Liver (tissue), 3 donors: Measurements from ENCODE around the gene ZNF783.

Source experiments
- EGR1 ChIP-seq, 2 donors: IDR thresholded peaks; 2 replicates each; pipeline ENCODE4 v1.6.1; 2016 to 2018; ENCODE audit warnings: antibody characterized with exemption in 2 of 2, low read depth in 2 of 2
- FOXA2 ChIP-seq: IDR thresholded peaks from 2 replicates; pipeline ENCODE4 v1.6.1; 2016; ENCODE audit warnings: antibody characterized with exemption
- GABPA ChIP-seq, 2 donors: IDR thresholded peaks in 1 of 2; conservative IDR thresholded peaks in 1 of 2; 2 replicates each; pipeline ENCODE4 v1.6.1; 2016; ENCODE audit warnings: antibody characterized with exemption in 2 of 2, mild to moderate bottlenecking in 1 of 2, moderate library complexity in 1 of 2
- HNF4A ChIP-seq, 2 donors: conservative IDR thresholded peaks; 2 replicates each; pipeline ENCODE4 v1.6.1; 2016; ENCODE audit warnings: antibody characterized with exemption in 2 of 2, mild to moderate bottlenecking in 2 of 2
- JUND ChIP-seq, 2 donors: IDR thresholded peaks; 2 replicates each; pipeline ENCODE4 v1.6.1; 2016; ENCODE audit warnings: antibody characterized with exemption in 2 of 2
- RAD21 ChIP-seq, 2 donors: IDR thresholded peaks; 2 replicates each; pipeline ENCODE4 v1.6.1; 2016; ENCODE audit warnings: antibody characterized with exemption in 2 of 2, mild to moderate bottlenecking in 2 of 2
- SP1 ChIP-seq: IDR thresholded peaks from 2 replicates; pipeline ENCODE4 v1.6.1; 2018; ENCODE audit warnings: antibody characterized with exemption, mild to moderate bottlenecking
- TAF1 ChIP-seq: conservative IDR thresholded peaks from 2 replicates; pipeline ENCODE4 v1.6.1; 2016; ENCODE audit warnings: antibody characterized with exemption, mild to moderate bottlenecking
- YY1 ChIP-seq: IDR thresholded peaks from 2 replicates; pipeline ENCODE4 v1.6.1; 2016; ENCODE audit warnings: antibody characterized with exemption, mild to moderate bottlenecking
- TF ChIP-seq, protein P1 (sequence below): fragments of 150-350 bp; IDR thresholded peaks from 2 replicates; pipeline ENCODE4 v1.5.1; 2017; ENCODE audit warnings: improper control_type of control experiment, low read depth, low read length; ENCODE audit not compliant: missing input control
- TF ChIP-seq, protein P2 (sequence below): IDR thresholded peaks from 2 replicates; pipeline ENCODE4 v1.6.1; 2016; ENCODE audit warnings: antibody characterized with exemption, mild to moderate bottlenecking
- TF ChIP-seq, protein P3 (sequence below): IDR thresholded peaks from 2 replicates; pipeline ENCODE4 v1.6.1; 2016; ENCODE audit warnings: antibody characterized with exemption
- TF ChIP-seq, protein P4 (sequence below): IDR thresholded peaks from 2 replicates; pipeline ENCODE4 v1.6.1; 2016; ENCODE audit warnings: antibody characterized with exemption
- TF ChIP-seq, protein P5 (sequence below): IDR thresholded peaks from 2 replicates; pipeline ENCODE4 v1.6.1; 2016; ENCODE audit warnings: antibody characterized with exemption
- donor health status: healthy.
- donor health status: healthy.

DNA sequence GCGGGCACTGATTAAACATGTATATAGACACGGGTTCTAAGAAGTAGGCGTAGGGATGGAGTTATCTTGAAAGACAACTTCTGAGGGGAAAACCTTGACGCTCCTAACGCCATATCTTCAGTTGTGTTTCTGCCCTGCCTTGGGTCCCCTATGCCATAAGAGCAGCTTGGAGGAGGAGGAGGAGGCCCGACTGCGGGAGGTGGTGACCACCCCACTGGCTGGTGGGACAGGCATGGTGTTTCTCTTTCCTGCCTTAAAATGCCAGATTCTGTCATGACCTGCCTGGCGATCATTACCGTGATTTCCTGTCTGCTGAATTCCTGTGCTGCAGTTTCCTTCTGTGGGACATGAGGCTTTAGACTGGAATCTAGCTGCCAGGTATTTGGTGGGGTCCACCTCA is 15.9 kb downstream of the ZNF783 start:
- TF ChIP-seq, protein P1, sequence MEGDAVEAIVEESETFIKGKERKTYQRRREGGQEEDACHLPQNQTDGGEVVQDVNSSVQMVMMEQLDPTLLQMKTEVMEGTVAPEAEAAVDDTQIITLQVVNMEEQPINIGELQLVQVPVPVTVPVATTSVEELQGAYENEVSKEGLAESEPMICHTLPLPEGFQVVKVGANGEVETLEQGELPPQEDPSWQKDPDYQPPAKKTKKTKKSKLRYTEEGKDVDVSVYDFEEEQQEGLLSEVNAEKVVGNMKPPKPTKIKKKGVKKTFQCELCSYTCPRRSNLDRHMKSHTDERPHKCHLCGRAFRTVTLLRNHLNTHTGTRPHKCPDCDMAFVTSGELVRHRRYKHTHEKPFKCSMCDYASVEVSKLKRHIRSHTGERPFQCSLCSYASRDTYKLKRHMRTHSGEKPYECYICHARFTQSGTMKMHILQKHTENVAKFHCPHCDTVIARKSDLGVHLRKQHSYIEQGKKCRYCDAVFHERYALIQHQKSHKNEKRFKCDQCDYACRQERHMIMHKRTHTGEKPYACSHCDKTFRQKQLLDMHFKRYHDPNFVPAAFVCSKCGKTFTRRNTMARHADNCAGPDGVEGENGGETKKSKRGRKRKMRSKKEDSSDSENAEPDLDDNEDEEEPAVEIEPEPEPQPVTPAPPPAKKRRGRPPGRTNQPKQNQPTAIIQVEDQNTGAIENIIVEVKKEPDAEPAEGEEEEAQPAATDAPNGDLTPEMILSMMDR, result no peak
- TF ChIP-seq EGR1 (IDR thresholded peaks at IDR 0.05; ENCODE audit: low read depth in 2 of 2), result no peak
- no peak for TF ChIP-seq TAF1
- no peak for TF ChIP-seq YY1
- TF ChIP-seq HNF4A (conservative IDR thresholded peaks at IDR 0.05), result no peak
- TF ChIP-seq, protein P2, sequence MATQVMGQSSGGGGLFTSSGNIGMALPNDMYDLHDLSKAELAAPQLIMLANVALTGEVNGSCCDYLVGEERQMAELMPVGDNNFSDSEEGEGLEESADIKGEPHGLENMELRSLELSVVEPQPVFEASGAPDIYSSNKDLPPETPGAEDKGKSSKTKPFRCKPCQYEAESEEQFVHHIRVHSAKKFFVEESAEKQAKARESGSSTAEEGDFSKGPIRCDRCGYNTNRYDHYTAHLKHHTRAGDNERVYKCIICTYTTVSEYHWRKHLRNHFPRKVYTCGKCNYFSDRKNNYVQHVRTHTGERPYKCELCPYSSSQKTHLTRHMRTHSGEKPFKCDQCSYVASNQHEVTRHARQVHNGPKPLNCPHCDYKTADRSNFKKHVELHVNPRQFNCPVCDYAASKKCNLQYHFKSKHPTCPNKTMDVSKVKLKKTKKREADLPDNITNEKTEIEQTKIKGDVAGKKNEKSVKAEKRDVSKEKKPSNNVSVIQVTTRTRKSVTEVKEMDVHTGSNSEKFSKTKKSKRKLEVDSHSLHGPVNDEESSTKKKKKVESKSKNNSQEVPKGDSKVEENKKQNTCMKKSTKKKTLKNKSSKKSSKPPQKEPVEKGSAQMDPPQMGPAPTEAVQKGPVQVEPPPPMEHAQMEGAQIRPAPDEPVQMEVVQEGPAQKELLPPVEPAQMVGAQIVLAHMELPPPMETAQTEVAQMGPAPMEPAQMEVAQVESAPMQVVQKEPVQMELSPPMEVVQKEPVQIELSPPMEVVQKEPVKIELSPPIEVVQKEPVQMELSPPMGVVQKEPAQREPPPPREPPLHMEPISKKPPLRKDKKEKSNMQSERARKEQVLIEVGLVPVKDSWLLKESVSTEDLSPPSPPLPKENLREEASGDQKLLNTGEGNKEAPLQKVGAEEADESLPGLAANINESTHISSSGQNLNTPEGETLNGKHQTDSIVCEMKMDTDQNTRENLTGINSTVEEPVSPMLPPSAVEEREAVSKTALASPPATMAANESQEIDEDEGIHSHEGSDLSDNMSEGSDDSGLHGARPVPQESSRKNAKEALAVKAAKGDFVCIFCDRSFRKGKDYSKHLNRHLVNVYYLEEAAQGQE, result no peak
- no peak for TF ChIP-seq FOXA2
- TF ChIP-seq GABPA (IDR thresholded peaks at IDR 0.05 in 1 of 2, conservative IDR thresholded peaks at IDR 0.05 in 1 of 2), result no peak
- no peak for TF ChIP-seq RAD21 (IDR thresholded peaks at IDR 0.05)
- TF ChIP-seq, protein P3, sequence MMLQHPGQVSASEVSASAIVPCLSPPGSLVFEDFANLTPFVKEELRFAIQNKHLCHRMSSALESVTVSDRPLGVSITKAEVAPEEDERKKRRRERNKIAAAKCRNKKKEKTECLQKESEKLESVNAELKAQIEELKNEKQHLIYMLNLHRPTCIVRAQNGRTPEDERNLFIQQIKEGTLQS, result no peak
- no peak for TF ChIP-seq SP1
- TF ChIP-seq, protein P4, sequence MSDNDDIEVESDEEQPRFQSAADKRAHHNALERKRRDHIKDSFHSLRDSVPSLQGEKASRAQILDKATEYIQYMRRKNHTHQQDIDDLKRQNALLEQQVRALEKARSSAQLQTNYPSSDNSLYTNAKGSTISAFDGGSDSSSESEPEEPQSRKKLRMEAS, result no peak
- TF ChIP-seq, protein P5, sequence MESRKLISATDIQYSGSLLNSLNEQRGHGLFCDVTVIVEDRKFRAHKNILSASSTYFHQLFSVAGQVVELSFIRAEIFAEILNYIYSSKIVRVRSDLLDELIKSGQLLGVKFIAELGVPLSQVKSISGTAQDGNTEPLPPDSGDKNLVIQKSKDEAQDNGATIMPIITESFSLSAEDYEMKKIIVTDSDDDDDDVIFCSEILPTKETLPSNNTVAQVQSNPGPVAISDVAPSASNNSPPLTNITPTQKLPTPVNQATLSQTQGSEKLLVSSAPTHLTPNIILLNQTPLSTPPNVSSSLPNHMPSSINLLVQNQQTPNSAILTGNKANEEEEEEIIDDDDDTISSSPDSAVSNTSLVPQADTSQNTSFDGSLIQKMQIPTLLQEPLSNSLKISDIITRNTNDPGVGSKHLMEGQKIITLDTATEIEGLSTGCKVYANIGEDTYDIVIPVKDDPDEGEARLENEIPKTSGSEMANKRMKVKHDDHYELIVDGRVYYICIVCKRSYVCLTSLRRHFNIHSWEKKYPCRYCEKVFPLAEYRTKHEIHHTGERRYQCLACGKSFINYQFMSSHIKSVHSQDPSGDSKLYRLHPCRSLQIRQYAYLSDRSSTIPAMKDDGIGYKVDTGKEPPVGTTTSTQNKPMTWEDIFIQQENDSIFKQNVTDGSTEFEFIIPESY, result no peak
- TF ChIP-seq JUND (IDR thresholded peaks at IDR 0.05), result no peak
